ENCODE results near the gene ERP44.

GRCh38 chr9:100049551-100049950 is 49.2 kb downstream of the ERP44 start:
- TF ChIP-seq POLR2A (IDR thresholded peaks at IDR 0.05) (no peak), CTCF (IDR thresholded peaks at IDR 0.05) (no peak)
